GM19452 (cell line): ENCODE measurements around the gene RBMS3.
"Not testable (repeated sequence)": the region's sequence is repeated elsewhere in the genome, so short reads cannot be mapped to it uniquely, and the experiment has no call there.

Experiments
- ATAC-seq: cut with Tn5 transposase; IDR thresholded peaks from one replicate; pipeline ENCODE4 v1.9.1; 2021; ENCODE audit not compliant: unreplicated experiment

The RBMS3 gene

DNA sequence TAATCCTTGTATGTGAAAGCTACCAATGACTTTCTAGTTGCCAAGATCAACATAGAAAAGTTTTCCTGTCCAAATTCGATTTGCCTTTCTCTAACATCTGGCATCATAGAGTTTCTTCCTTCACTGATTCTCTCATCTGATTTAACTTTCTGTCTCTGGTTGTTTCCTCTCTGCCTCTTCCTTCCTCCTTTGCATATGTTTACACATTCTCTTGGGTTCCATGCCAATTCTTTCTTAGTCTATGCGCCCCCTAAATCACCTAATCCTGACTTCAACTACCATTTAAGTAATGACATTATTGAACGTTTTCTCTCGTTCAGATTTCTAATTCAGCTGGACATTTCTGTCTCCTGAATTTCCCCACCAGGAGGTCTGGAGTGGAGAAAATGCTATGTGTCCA lies 763.6 kb downstream of the RBMS3 start:
- no peak for ATAC-seq

DNA sequence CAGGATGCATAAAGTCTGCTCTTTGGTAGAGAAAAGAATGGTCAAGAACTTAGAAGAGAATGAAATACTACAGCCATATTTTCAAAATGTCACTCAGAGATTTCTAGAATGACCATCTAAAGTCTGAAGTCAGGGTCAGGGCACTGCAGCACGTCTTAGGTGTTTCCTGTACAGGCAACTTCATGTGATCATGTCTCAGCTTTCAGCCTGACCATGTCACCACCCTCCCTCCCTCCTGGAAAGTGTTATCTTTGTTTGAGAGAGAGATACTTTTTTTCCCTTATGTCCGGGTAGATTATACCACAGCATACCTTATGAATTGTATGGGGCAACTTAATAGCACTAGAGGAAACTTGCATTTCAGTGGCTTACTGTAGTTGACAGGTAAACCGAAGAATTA lies 767.6 kb downstream of the RBMS3 start:
- ATAC-seq = no peak

DNA sequence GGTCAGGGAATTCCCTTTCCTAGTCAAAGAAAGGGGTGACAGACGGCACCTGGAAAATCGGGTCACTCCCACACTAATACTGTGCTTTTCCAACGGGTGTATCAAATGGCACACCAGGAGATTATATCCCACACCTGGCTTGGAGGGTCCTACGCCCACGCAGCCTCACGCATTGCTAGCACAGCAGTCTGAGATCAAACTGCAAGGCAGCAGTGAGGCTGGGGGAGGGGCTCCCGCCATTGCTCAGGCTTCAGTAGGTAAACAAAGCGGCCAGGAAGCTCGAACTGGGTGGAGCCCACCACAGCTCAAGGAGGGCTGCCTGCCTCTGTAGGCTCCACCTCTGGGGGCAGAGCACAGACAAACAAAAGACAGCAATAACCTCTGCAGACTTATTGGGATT lies 769.2 kb downstream of the RBMS3 start:
- ATAC-seq = not testable (repeated sequence)

DNA sequence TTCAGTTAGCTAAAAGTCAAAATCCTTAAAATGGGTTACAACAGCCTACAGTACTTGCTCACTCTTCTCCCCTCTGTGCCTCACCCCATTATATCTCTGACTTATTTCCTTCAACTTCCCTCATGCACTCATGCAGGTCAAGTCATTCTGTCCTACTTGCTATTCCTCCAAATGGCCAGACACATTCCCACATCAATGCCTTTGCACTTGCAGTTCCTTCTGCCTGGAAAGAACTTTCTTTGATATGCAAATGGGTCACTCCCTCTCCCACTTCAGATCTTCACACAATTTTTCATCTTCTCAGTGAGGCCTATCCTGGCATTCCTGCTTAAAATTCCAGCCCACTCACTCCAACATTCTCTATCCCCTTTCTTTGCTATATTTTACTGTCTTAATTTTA lies 778.4 kb downstream of the RBMS3 start:
- no peak for ATAC-seq
